HepG2 (cell line): ENCODE measurements around the gene ELK1. TPM values are rescaled to one million over a fixed set of nuclear protein-coding genes. Genes with fewer than 3 reads are reported as not detected.

ENCODE experiments used
- ASH2L ChIP-seq: fragments of 300-600, 200-600 bp; sonication (generic); IDR thresholded peaks from 2 replicates; pipeline ENCODE4 v1.7.0; 2017; ENCODE audit warnings: low read depth, mild to moderate bottlenecking, moderate library complexity, mixed read lengths, low read length; ENCODE audit not compliant: insufficient read length
- BRF2 ChIP-seq: sonication (generic); formaldehyde crosslinking; IDR thresholded peaks from 2 replicates; pipeline ENCODE4 v1.8.1; 2022; ENCODE audit warnings: mild to moderate bottlenecking, missing genetic modification reagents
- CENPT ChIP-seq: sonication (generic); formaldehyde crosslinking; IDR thresholded peaks from 2 replicates; pipeline ENCODE4 v1.8.0; 2022; ENCODE audit warnings: low read depth, mild to moderate bottlenecking, moderate library complexity, missing genetic modification reagents
- DMAP1 ChIP-seq: IDR thresholded peaks from 2 replicates; pipeline ENCODE4 v1.6.1; 2016
- FOXM1 ChIP-seq: sonication (generic); formaldehyde crosslinking; IDR thresholded peaks from 2 replicates; pipeline ENCODE4 v1.5.0; 2020; ENCODE audit warnings: missing genetic modification reagents
- HOXA3 ChIP-seq: sonication (generic); formaldehyde crosslinking; IDR thresholded peaks from 2 replicates; pipeline ENCODE4 v1.5.0; 2020; ENCODE audit warnings: missing genetic modification reagents
- KAT7 ChIP-seq: IDR thresholded peaks from 2 replicates; pipeline ENCODE4 v1.6.1; 2018; ENCODE audit warnings: borderline replicate concordance, missing compliant biosample characterization
- MED13 ChIP-seq: sonication (generic); formaldehyde crosslinking; IDR thresholded peaks from 2 replicates; pipeline ENCODE4 v1.5.0; 2020; ENCODE audit warnings: missing genetic modification reagents
- NFIC ChIP-seq: IDR thresholded peaks from 2 replicates; pipeline ENCODE4 v1.6.1; 2012; ENCODE audit warnings: mild to moderate bottlenecking, low read length, inconsistent platforms
- NFKB2 ChIP-seq: sonication (generic); formaldehyde crosslinking; IDR thresholded peaks from 2 replicates; pipeline ENCODE4 v1.4.0; 2020; ENCODE audit warnings: missing genetic modification reagents, borderline replicate concordance
- NR2F6 ChIP-seq, 2 experiments: IDR thresholded peaks; 2 replicates each; pipeline ENCODE4 v1.6.1; 2016; ENCODE audit warnings: antibody characterized with exemption in 1 of 2, mild to moderate bottlenecking in 1 of 2
- PPARG ChIP-seq: conservative IDR thresholded peaks from 2 replicates; pipeline ENCODE4 v1.6.1; 2016; ENCODE audit warnings: missing biosample characterization, missing genetic modification reagents
- REST ChIP-seq, 2 experiments: IDR thresholded peaks; 2 replicates each; pipeline ENCODE4 v1.6.1; 2011 to 2012; ENCODE audit warnings: low read length in 2 of 2, borderline replicate concordance in 1 of 2, low read depth in 1 of 2, mild to moderate bottlenecking in 1 of 2, moderate library complexity in 1 of 2
- SETDB1 ChIP-seq: sonication (generic); formaldehyde crosslinking; IDR thresholded peaks from 2 replicates; pipeline ENCODE4 v1.5.1; 2020; ENCODE audit warnings: missing genetic modification reagents, mild to moderate bottlenecking, borderline replicate concordance
- SOX5 ChIP-seq: IDR thresholded peaks from 2 replicates; pipeline ENCODE4 v1.6.1; 2016; ENCODE audit warnings: borderline replicate concordance
- SP5 ChIP-seq: IDR thresholded peaks from 2 replicates; pipeline ENCODE4 v1.6.1; 2016; ENCODE audit warnings: low read depth, borderline replicate concordance
- SRF ChIP-seq: IDR thresholded peaks from 2 replicates; pipeline ENCODE4 v1.6.1; 2011; ENCODE audit warnings: mild to moderate bottlenecking, low read depth, low read length, moderate library complexity
- TOE1 ChIP-seq: sonication (generic); formaldehyde crosslinking; IDR thresholded peaks from 2 replicates; pipeline ENCODE4 v1.4.0; 2020; ENCODE audit warnings: mild to moderate bottlenecking, missing genetic modification reagents
- TOPORS ChIP-seq: sonication (generic); formaldehyde crosslinking; IDR thresholded peaks from 2 replicates; pipeline ENCODE4 v1.8.0; 2023; ENCODE audit warnings: mild to moderate bottlenecking, missing genetic modification reagents
- ZNF20 ChIP-seq: sonication (generic); formaldehyde crosslinking; IDR thresholded peaks from 2 replicates; pipeline ENCODE4 v1.4.0; 2020; ENCODE audit warnings: mild to moderate bottlenecking, moderate library complexity, missing genetic modification reagents
- ZNF282 ChIP-seq: fragments of 450-650 bp; IDR thresholded peaks from 2 replicates; pipeline ENCODE4 v1.6.1; 2018; ENCODE audit not compliant: partially characterized antibody
- ZNF414 ChIP-seq: sonication (generic); formaldehyde crosslinking; IDR thresholded peaks from 2 replicates; pipeline ENCODE4 v1.5.0; 2020; ENCODE audit warnings: missing genetic modification reagents
- ZNF563 ChIP-seq: sonication (generic); formaldehyde crosslinking; IDR thresholded peaks from 2 replicates; pipeline ENCODE4 v1.8.0; 2022; ENCODE audit warnings: mild to moderate bottlenecking, moderate library complexity, missing genetic modification reagents
- ZNF878 ChIP-seq: sonication (generic); formaldehyde crosslinking; IDR thresholded peaks from 2 replicates; pipeline ENCODE4 v1.8.1; 2023; ENCODE audit warnings: mild to moderate bottlenecking, missing genetic modification reagents, moderate library complexity
- polyA plus RNA-seq, 8 experiments: library from polyadenylated mRNA; depleted of rRNA in 3 of 8; stranded (reverse) in 7 of 8; unstranded in 1 of 8; fragments of >200 nt; fragmentation: Illumina TruSeq in 4 of 8; extraction: Trizol in 4 of 8; gene quantifications; 2 replicates each; pipeline versions ENCODE4 v1.2.1 to v1.2.3, GENCODE V29; 2011 to 2016; ENCODE audit warnings: low read depth in 4 of 8, missing spikeins in 1 of 8, mixed read lengths in 1 of 8; ENCODE audit not compliant: insufficient read depth in 1 of 8
- total RNA-seq, 5 experiments: library from RNA; depleted of rRNA; stranded (reverse); fragments of >200 nt; fragmentation: Illumina TruSeq; extraction: Trizol; gene quantifications; 2 replicates each; pipeline ENCODE4 v1.2.3, GENCODE V29; 2016; ENCODE audit warnings: low read depth in 1 of 5

Gene ELK1
- total and polyA plus RNA-seq, 2 of the 13 experiments (the other 11 are each of a cell fraction or from before 2014, with no cell fraction given): 4.3 to 7.2 TPM

DNA sequence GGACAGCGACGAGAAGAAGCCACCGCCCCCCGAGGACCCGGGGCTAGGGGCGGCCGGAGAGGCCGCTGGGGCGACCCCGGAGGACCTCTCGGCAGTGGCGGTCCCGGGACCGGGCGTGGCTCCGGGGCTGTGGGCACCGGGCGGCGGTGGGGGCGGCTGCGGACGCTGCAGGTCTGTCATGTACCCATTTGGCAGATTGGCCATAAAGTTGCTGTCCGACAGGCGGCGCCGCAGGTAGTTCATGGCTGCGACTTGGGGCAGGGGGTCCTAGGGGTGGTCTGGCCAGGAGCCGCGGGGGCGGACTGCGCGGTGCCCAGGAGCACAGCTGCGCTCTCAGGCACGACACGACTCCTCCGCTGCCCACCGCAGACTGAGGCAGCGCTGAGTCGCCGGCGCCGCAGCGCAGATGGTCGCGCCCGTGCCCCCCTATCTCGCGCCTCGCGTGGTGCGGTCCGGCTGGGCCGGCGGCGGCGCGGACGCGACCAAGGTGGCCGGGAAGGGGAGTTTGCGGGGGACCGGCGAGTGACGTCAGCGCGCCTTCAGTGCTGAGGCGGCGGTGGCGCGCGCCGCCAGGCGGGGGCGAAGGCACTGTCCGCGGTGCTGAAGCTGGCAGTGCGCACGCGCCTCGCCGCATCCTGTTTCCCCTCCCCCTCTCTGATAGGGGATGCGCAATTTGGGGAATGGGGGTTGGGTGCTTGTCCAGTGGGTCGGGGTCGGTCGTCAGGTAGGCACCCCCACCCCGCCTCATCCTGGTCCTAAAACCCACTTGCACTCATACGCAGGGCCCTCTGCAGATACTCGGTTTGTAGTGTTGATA is 30.7 kb downstream of the ELK1 start, which contains the start of gene SYN1 (continued):
- TF ChIP-seq TOPORS (CRISPR knock-in tag) (peak; percentile 87), TOE1 (CRISPR knock-in tag) (no peak), DMAP1 (CRISPR knock-in tag) (no peak), HOXA3 (CRISPR knock-in tag) (peak; percentile 81), ZNF20 (no peak), ZNF282 (no peak), SRF (no peak), ZNF414 (CRISPR knock-in tag) (no peak), PPARG (CRISPR knock-in tag) (no peak), NFKB2 (peak; percentile 82), KAT7 (no peak), ZNF878 (CRISPR knock-in tag) (no peak), ASH2L (no peak), SOX5 (CRISPR knock-in tag) (no peak), SP5 (CRISPR knock-in tag) (no peak), CENPT (CRISPR knock-in tag) (no peak), NFIC (no peak), FOXM1 (CRISPR knock-in tag) (0 out of 2 replicates have a peak, but pooled peaks have one; percentile 50), MED13 (0 out of 2 replicates have a peak, but pooled peaks have one; percentile 35), ZNF563 (peak; percentile 73; the same call in 1 of the 2 replicates), BRF2 (CRISPR knock-in tag) (no peak), SETDB1 (CRISPR knock-in tag) (no peak), REST (IDR thresholded peaks at IDR 0.05; ENCODE audit: borderline replicate concordance in 1 of 2, low read depth in 1 of 2, low read length in 2 of 2) (peak in 1 of 2 experiments; percentile 97), NR2F6 (IDR thresholded peaks at IDR 0.05) (no peak), NR2F6 (CRISPR knock-in tag; IDR thresholded peaks at IDR 0.05) (no peak)
